ENCODE results near the gene CHURC1. TPM values are rescaled to one million over a fixed set of nuclear protein-coding genes. Genes with fewer than 3 reads are reported as not detected.

The CHURC1 gene
- total and polyA plus RNA-seq, 2 of the 4 experiments (the other 2 are of a cell fraction): 38.0 to 69.5 TPM

GRCh38 chr14:64940336-64940910 is 26.2 kb downstream of the CHURC1 start:
- Histone ChIP-seq H3K18ac (ENCODE audit: low read depth, low read length) (no peak overlapping the region), H3K4ac (ENCODE audit: low read depth, low read length) (no peak overlapping the region), H4K8ac (ENCODE audit: low read depth in 2 of 2, low read length in 2 of 2) (no peak overlapping the region), H2BK15ac (ENCODE audit: low read depth, low read length) (no peak overlapping the region), H2AK5ac (ENCODE audit: low read depth, low read length) (no peak overlapping the region), H3K27me3 (ENCODE audit: control insufficient read depth, insufficient read depth, low read length) (no peaks in the 10 kb centered on the region), H2BK120ac (ENCODE audit: low read depth, low read length) (no peak overlapping the region), H3K9me1 (ENCODE audit: insufficient read depth, low read length) (peaks cover 4% of the 10 kb centered on the region; the same call in 1 of the 2 replicates), H4K20me1 (ENCODE audit: insufficient read depth, low read length) (no peaks in the 10 kb centered on the region; the same call in 1 of the 2 replicates), H3K14ac (replicated peaks; ENCODE audit: low read depth, low read length) (no peak overlapping the region), H3K9ac (ENCODE audit: low read depth, low read length) (no peak overlapping the region), H2AFZ (replicated peaks; ENCODE audit: low read length, poor library complexity) (no peak overlapping the region), H2BK5ac (ENCODE audit: low read depth, low read length, poor library complexity, severe bottlenecking) (no peak overlapping the region), H3K4me3 (ENCODE audit: insufficient read depth, low read depth, low read length) (no peak overlapping the region), H3K36me3 (ENCODE audit: control insufficient read depth, insufficient read depth, low read length) (peaks cover 9% of the 10 kb centered on the region), H2BK20ac (ENCODE audit: low read depth, low read length) (no peak overlapping the region), H3K79me1 (ENCODE audit: low read depth in 1 of 2, low read length in 2 of 2) (peaks cover 0 to 3% of the 10 kb centered on the region in 2 experiments; a peak in 1 of 4 replicates), H3K56ac (ENCODE audit: extremely low read depth, insufficient read depth, low read length) (no peak overlapping the region), H3K9me3 (ENCODE audit: control insufficient read depth, insufficient read depth, low read length) (no peaks in the 10 kb centered on the region), H3K27ac (ENCODE audit: insufficient read depth, low read length) (no peak overlapping the region), H4K5ac (ENCODE audit: low read depth, low read length) (no peak overlapping the region), H4K91ac (ENCODE audit: insufficient read depth, low read depth, low read length) (no peak overlapping the region), H3K4me2 (ENCODE audit: low read depth, low read length) (no peak overlapping the region), H3K23ac (ENCODE audit: low read depth, low read length) (no peak overlapping the region), H2AK9ac (replicated peaks; ENCODE audit: low read depth, low read length, poor library complexity) (no peak overlapping the region), H3K4me1 (ENCODE audit: control insufficient read depth, insufficient read depth, low read length) (no peaks in the 10 kb centered on the region)
- intact Hi-C loops (cut with micrococcal nuclease) (no loop called here), dilution Hi-C loops (cut with HindIII; ENCODE audit: low sequenced_read_pairs, unreplicated experiment) (no loop called here), in situ Hi-C loops (cut with MboI; ENCODE audit: low sequenced_read_pairs) (no loop called here)
- DNase-seq (no peak), ATAC-seq (ENCODE audit: low read depth) (no peak)
- WGBS, 2 experiments (ENCODE audit: extremely low coverage in 2 of 2, insufficient read length in 1 of 2): 89% methylated on average over 1 of the region's 3 CpGs; no CpG with 5 or more reads in 1 of the 2 experiments
- TF ChIP-seq ELK1 (IDR thresholded peaks at IDR 0.05; ENCODE audit: borderline replicate concordance, low read depth, low read length): no peak
- TF ChIP-seq POLR2A (IDR thresholded peaks at IDR 0.05; ENCODE audit: low read depth, low read length): no peak
- TF ChIP-seq FOS (IDR thresholded peaks at IDR 0.05; ENCODE audit: low read depth, low read length): no peak
- no peak for TF ChIP-seq CTCF (conservative IDR thresholded peaks at IDR 0.05; ENCODE audit: low read depth, low read length)
- ChIA-PET POLR2A (ENCODE audit: unreplicated experiment) (no interaction called here), CTCF (no interaction called here)
- BruUV-seq (replicated peaks): no TSS peak
